HG03460 (cell line): Measurements from ENCODE around the gene KCNK18.
A peak's percentile ranks its signal among the peaks of the same experiment; 100 is the strongest.
"Not testable (repeated sequence)": the region's sequence is repeated elsewhere in the genome, so short reads cannot be mapped to it uniquely, and the experiment has no call there.

Experiments
- ATAC-seq: cut with Tn5 transposase; IDR thresholded peaks from one replicate; pipeline ENCODE4 v1.9.1; 2021; ENCODE audit not compliant: unreplicated experiment

The KCNK18 gene

GRCh38 chr10:117170244-117170643, 27.0 kb upstream of the KCNK18 start:
- no peak for ATAC-seq

GRCh38 chr10:117174439-117175214, 22.7 kb upstream of the KCNK18 start:
- peak; percentile 85 for ATAC-seq

- ATAC-seq = peak; percentile 41
These were observed 21.9 kb upstream of the KCNK18 start for GRCh38 chr10:117175215-117175900.

- ATAC-seq = peak; percentile 54
These were observed 21.3 kb upstream of the KCNK18 start for GRCh38 chr10:117175901-117176534.

- ATAC-seq = no peak
These were observed 19.1 kb upstream of the KCNK18 start for GRCh38 chr10:117178190-117178589.

GRCh38 chr10:117184296-117184695, 13.0 kb upstream of the KCNK18 start:
- no peak for ATAC-seq

GRCh38 chr10:117184821-117185220, 12.5 kb upstream of the KCNK18 start:
- no peak for ATAC-seq

GRCh38 chr10:117185817-117186216, 11.5 kb upstream of the KCNK18 start:
- ATAC-seq = not testable (repeated sequence)

GRCh38 chr10:117186832-117187615, 10.3 kb upstream of the KCNK18 start:
- no peak for ATAC-seq

GRCh38 chr10:117188371-117188770, 8.9 kb upstream of the KCNK18 start:
- no peak for ATAC-seq

- no peak for ATAC-seq
These were observed 7.7 kb upstream of the KCNK18 start for GRCh38 chr10:117189557-117189956.

GRCh38 chr10:117198088-117198487, 799 bp downstream of the KCNK18 start:
- no peak for ATAC-seq

- ATAC-seq = no peak
These were observed 4.5 kb downstream of the KCNK18 start for GRCh38 chr10:117201826-117202225.

- ATAC-seq = no peak
These were observed 7.0 kb downstream of the KCNK18 start for GRCh38 chr10:117204316-117204715.

- no peak for ATAC-seq
These were observed 14.9 kb downstream of the KCNK18 start for GRCh38 chr10:117212176-117212575.

GRCh38 chr10:117214401-117214800, 17.1 kb downstream of the KCNK18 start:
- ATAC-seq = no peak

GRCh38 chr10:117215079-117215478, 17.8 kb downstream of the KCNK18 start:
- ATAC-seq = no peak

GRCh38 chr10:117216028-117216427, 18.7 kb downstream of the KCNK18 start:
- no peak for ATAC-seq

GRCh38 chr10:117216611-117217195, 19.4 kb downstream of the KCNK18 start:
- ATAC-seq = peak; percentile 84

GRCh38 chr10:117217196-117217761, 20.0 kb downstream of the KCNK18 start:
- peak; percentile 41 for ATAC-seq
